ENCODE data around the gene HACD1.

Gene HACD1

GRCh38 chr10:17617031-17617911 lies at the start of gene HACD1:
HACD1 (minus strand) TSS chr10:17617374; CDS start chr10:17617339, 35 bp downstream.
- Histone ChIP-seq H3K79me2 (ENCODE audit: insufficient read depth, low read length) (no peaks in the 10 kb centered on the region), H3K4me2 (ENCODE audit: low read length) (peak within 1 kb of the TSS; percentile 60)

GRCh38 chr10:17665747-17666146 lies 48.6 kb upstream of the HACD1 start:
- Histone ChIP-seq H3K36me3 (ENCODE audit: insufficient read depth, low read length) (peaks cover 6% of the 10 kb centered on the region; the same call in 1 of the 2 replicates), H4K20me1 (ENCODE audit: insufficient read depth, low read length) (no peaks in the 10 kb centered on the region), H3K79me2 (ENCODE audit: insufficient read depth, low read length) (0 out of 2 replicates have a peak, but pooled peaks cover 10% of the 10 kb centered on the region), H3K9ac (ENCODE audit: low read length) (no peak overlapping the region), H3K4me1 (ENCODE audit: insufficient read depth, low read length, severe bottlenecking) (peaks cover 9% of the 10 kb centered on the region), H3K9me2 (ENCODE audit: low read depth, low read length) (no peaks in the 10 kb centered on the region), H3K4me2 (ENCODE audit: low read length) (no peak overlapping the region), H3K9me3 (ENCODE audit: low read length) (no peaks in the 10 kb centered on the region), H3K27ac (ENCODE audit: low read depth, low read length, poor library complexity, severe bottlenecking) (no peak overlapping the region), H3K27me3 (ENCODE audit: insufficient read depth, low read length) (no peaks in the 10 kb centered on the region), H3F3A (ENCODE audit: insufficient read depth, low read length) (no peaks in the 10 kb centered on the region), H2AFZ (ENCODE audit: low read length) (no peak overlapping the region), H3K4me3 (ENCODE audit: low read depth, low read length, poor library complexity, severe bottlenecking) (no peak overlapping the region)
- TF ChIP-seq EZH2 (IDR thresholded peaks at IDR 0.05; ENCODE audit: borderline replicate concordance, low read length), result no peak
- TF ChIP-seq CTCF (IDR thresholded peaks at IDR 0.05; ENCODE audit: low read length), result no peak

More at GRCh38 chr10:17617031-17617911, at the start of gene HACD1:
- Histone ChIP-seq H4K20me1 (ENCODE audit: insufficient read depth, low read length) (no peaks in the 10 kb centered on the region), H3F3A (ENCODE audit: insufficient read depth, low read length) (no peaks in the 10 kb centered on the region; the same call in 1 of the 2 replicates), H2AFZ (ENCODE audit: low read length) (no peak within 1 kb of the TSS), H3K9me3 (ENCODE audit: low read length) (no peaks in the 10 kb centered on the region), H3K27ac (ENCODE audit: low read depth, low read length, poor library complexity, severe bottlenecking) (no peak within 1 kb of the TSS), H3K36me3 (ENCODE audit: insufficient read depth, low read length) (no peaks in the 10 kb centered on the region), H3K9ac (ENCODE audit: low read length) (no peak within 1 kb of the TSS), H3K4me1 (ENCODE audit: insufficient read depth, low read length, severe bottlenecking) (peaks cover 4% of the 10 kb centered on the region), H3K27me3 (ENCODE audit: insufficient read depth, low read length) (no peaks in the 10 kb centered on the region; the same call in 1 of the 2 replicates), H3K4me3 (ENCODE audit: low read depth, low read length, poor library complexity, severe bottlenecking) (peak within 1 kb of the TSS; percentile 59), H3K9me2 (ENCODE audit: low read depth, low read length) (no peaks in the 10 kb centered on the region)
- TF ChIP-seq EZH2 (IDR thresholded peaks at IDR 0.05; ENCODE audit: borderline replicate concordance, low read length) (no peak), CTCF (IDR thresholded peaks at IDR 0.05; ENCODE audit: low read length) (no peak)

- no peak overlapping the region for H3K9ac ChIP-seq (ENCODE audit: low read length)
- H3K4me3 ChIP-seq (ENCODE audit: low read depth, low read length, poor library complexity, severe bottlenecking), result no peak overlapping the region
- H3K27ac ChIP-seq (ENCODE audit: low read depth, low read length, poor library complexity, severe bottlenecking), result no peak overlapping the region
- peaks cover 18% of the 10 kb centered on the region for H3K79me2 ChIP-seq (ENCODE audit: insufficient read depth, low read length)
- TF ChIP-seq CTCF (IDR thresholded peaks at IDR 0.05; ENCODE audit: low read length), result no peak
- no peak for TF ChIP-seq EZH2 (IDR thresholded peaks at IDR 0.05; ENCODE audit: borderline replicate concordance, low read length)
- H3F3A ChIP-seq (ENCODE audit: insufficient read depth, low read length), result no peaks in the 10 kb centered on the region
- H3K4me1 ChIP-seq (ENCODE audit: insufficient read depth, low read length, severe bottlenecking), result no peaks in the 10 kb centered on the region
- H3K9me3 ChIP-seq (ENCODE audit: low read length), result no peaks in the 10 kb centered on the region
- H4K20me1 ChIP-seq (ENCODE audit: insufficient read depth, low read length), result no peaks in the 10 kb centered on the region
- H3K27me3 ChIP-seq (ENCODE audit: insufficient read depth, low read length), result no peaks in the 10 kb centered on the region
- peaks cover 6% of the 10 kb centered on the region; the same call in 1 of the 2 replicates for H3K36me3 ChIP-seq (ENCODE audit: insufficient read depth, low read length)
- H3K4me2 ChIP-seq (ENCODE audit: low read length), result no peak overlapping the region
- no peaks in the 10 kb centered on the region for H3K9me2 ChIP-seq (ENCODE audit: low read depth, low read length)
- no peak overlapping the region for H2AFZ ChIP-seq (ENCODE audit: low read length)
Measured at GRCh38 chr10:17663450-17663849, 46.3 kb upstream of the HACD1 start.

Measured in OCI-LY1 (cell line).